ENCODE measurements around the gene HTR1D.

DNA sequence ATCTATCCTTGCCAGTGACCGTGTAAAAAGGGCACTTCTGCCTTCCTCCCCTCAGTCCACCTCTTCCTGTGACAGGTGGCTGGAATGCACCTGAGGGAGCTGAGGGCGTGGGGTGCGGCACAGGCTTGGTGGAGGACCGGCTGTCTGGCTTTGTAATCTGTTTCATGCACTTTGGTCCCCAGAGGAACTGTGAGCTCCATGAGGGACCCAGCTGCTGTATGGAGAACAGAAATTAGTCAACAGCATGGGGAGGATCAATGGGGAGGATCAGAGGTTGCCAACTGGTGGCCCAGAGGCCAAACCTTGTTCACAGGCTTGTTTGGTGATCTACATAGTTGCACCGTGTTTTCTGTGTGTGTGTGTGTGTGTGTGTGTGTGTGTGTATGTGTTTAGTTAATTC, 29.7 kb downstream of the HTR1D start:
- no peak for TF ChIP-seq EZH2 (IDR thresholded peaks at IDR 0.05; ENCODE audit: low read length)
- TF ChIP-seq, protein P1, sequence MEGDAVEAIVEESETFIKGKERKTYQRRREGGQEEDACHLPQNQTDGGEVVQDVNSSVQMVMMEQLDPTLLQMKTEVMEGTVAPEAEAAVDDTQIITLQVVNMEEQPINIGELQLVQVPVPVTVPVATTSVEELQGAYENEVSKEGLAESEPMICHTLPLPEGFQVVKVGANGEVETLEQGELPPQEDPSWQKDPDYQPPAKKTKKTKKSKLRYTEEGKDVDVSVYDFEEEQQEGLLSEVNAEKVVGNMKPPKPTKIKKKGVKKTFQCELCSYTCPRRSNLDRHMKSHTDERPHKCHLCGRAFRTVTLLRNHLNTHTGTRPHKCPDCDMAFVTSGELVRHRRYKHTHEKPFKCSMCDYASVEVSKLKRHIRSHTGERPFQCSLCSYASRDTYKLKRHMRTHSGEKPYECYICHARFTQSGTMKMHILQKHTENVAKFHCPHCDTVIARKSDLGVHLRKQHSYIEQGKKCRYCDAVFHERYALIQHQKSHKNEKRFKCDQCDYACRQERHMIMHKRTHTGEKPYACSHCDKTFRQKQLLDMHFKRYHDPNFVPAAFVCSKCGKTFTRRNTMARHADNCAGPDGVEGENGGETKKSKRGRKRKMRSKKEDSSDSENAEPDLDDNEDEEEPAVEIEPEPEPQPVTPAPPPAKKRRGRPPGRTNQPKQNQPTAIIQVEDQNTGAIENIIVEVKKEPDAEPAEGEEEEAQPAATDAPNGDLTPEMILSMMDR (optimal IDR thresholded peaks at IDR 0.05 in 1 of 3, IDR thresholded peaks at IDR 0.05 in 1 of 3, conservative IDR thresholded peaks at IDR 0.05 in 1 of 3; ENCODE audit: extremely low read depth in 1 of 3, insufficient read depth in 2 of 3, low read length in 3 of 3) = no peak

Measured in keratinocyte (primary cell).